Measurements from ENCODE around the gene TRIB2. TPM values are rescaled to one million over a fixed set of nuclear protein-coding genes. Genes with fewer than 3 reads are reported as not detected.

TRIB2 gene
- total and polyA plus RNA-seq, 4 donors: 6.7 to 27.8 (median 12.3) TPM

- H3K9me3 ChIP-seq (ENCODE audit: control insufficient read depth in 4 of 4, low read length in 3 of 4): no peaks in the 10 kb centered on the region
- DNase-seq (ENCODE audit: low spot score): no peak
- no peak overlapping the region for H3K9ac ChIP-seq (ENCODE audit: low read depth in 1 of 2, low read length in 2 of 2)
- peaks cover 5 to 38% (median 24%) of the 10 kb centered on the region in 4 donors for H3K4me1 ChIP-seq (ENCODE audit: control insufficient read depth in 4 of 4, insufficient read depth in 4 of 4, low read length in 3 of 4)
- WGBS: 90% methylated on average over 7 of the region's 7 CpGs
- no peak overlapping the region for H3K4me3 ChIP-seq (ENCODE audit: low read depth in 1 of 3, low read length in 3 of 3)
- H3K36me3 ChIP-seq (ENCODE audit: control insufficient read depth in 4 of 4, insufficient read depth in 3 of 4, low read depth in 1 of 4, low read length in 3 of 4): no peaks in the 10 kb centered on the region
- H3K27me3 ChIP-seq (ENCODE audit: control insufficient read depth in 4 of 4, insufficient read depth in 4 of 4, low read length in 3 of 4): no peaks in the 10 kb centered on the region
- TF ChIP-seq JUND (IDR thresholded peaks at IDR 0.05): no peak
- TF ChIP-seq, protein P1, sequence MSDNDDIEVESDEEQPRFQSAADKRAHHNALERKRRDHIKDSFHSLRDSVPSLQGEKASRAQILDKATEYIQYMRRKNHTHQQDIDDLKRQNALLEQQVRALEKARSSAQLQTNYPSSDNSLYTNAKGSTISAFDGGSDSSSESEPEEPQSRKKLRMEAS (IDR thresholded peaks at IDR 0.05): no peak
- no peak for TF ChIP-seq NR2F2 (IDR thresholded peaks at IDR 0.05)
- TF ChIP-seq, protein P2, sequence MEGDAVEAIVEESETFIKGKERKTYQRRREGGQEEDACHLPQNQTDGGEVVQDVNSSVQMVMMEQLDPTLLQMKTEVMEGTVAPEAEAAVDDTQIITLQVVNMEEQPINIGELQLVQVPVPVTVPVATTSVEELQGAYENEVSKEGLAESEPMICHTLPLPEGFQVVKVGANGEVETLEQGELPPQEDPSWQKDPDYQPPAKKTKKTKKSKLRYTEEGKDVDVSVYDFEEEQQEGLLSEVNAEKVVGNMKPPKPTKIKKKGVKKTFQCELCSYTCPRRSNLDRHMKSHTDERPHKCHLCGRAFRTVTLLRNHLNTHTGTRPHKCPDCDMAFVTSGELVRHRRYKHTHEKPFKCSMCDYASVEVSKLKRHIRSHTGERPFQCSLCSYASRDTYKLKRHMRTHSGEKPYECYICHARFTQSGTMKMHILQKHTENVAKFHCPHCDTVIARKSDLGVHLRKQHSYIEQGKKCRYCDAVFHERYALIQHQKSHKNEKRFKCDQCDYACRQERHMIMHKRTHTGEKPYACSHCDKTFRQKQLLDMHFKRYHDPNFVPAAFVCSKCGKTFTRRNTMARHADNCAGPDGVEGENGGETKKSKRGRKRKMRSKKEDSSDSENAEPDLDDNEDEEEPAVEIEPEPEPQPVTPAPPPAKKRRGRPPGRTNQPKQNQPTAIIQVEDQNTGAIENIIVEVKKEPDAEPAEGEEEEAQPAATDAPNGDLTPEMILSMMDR (IDR thresholded peaks at IDR 0.05; ENCODE audit: low read depth, low read length, missing input control): no peak
- no peak for TF ChIP-seq RXRA (IDR thresholded peaks at IDR 0.05)
- TF ChIP-seq RAD21 (IDR thresholded peaks at IDR 0.05): no peak
- TF ChIP-seq HNF4A (conservative IDR thresholded peaks at IDR 0.05): no peak
- H3K27ac ChIP-seq (ENCODE audit: low read depth in 1 of 2, low read length in 2 of 2): no peak overlapping the region
These were observed 5.9 kb downstream of the TRIB2 start for GRCh38 chr2:12722447-12723316.

DNA sequence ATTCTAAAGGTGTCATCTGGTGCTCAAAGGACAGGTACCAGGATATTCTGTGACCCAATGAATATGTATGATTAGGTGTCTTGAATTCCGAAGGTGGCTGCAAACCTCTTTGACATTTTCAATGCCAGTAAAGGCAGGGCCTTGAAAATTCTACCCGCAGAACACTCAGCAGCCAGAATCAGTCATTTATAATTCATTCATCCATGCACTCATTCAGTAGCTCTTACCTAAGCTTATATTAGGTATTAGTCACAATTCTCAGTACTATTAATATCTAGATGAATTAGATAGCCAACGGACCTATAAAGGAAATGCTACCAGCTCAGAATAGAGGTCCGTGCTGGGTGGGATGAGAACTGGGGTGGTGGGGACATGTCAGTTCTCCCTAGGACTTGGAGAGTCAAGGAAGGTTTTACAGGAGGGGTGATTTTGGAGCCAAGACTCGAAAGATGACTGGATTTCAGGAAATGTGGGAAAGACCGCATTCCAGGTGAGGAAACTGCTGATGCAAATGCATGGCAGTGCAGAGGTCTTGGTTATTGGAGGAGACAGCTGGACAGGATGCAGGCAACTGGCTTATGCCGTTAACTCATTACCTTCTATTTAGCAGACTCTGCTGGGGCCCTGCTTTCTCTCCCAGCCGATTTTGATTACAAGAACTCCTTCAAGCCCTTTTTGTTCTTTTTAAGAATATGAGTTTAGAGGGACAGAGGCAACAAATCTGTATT lies 7.2 kb downstream of the TRIB2 start:
- no peak overlapping the region for H3K4me3 ChIP-seq (ENCODE audit: low read depth in 1 of 3, low read length in 3 of 3)
- no peaks in the 10 kb centered on the region for H3K9me3 ChIP-seq (ENCODE audit: control insufficient read depth in 4 of 4, low read length in 3 of 4)
- no peak overlapping the region for H3K9ac ChIP-seq (ENCODE audit: low read depth in 1 of 2, low read length in 2 of 2)
- H3K27me3 ChIP-seq (ENCODE audit: control insufficient read depth in 4 of 4, insufficient read depth in 4 of 4, low read length in 3 of 4): no peaks in the 10 kb centered on the region
- H3K36me3 ChIP-seq (ENCODE audit: control insufficient read depth in 4 of 4, insufficient read depth in 3 of 4, low read depth in 1 of 4, low read length in 3 of 4): no peaks in the 10 kb centered on the region
- 86% methylated on average over 8 of the region's 8 CpGs for WGBS
- peaks cover 4 to 37% (median 23%) of the 10 kb centered on the region in 4 donors for H3K4me1 ChIP-seq (ENCODE audit: control insufficient read depth in 4 of 4, insufficient read depth in 4 of 4, low read length in 3 of 4)
- TF ChIP-seq, protein P3, sequence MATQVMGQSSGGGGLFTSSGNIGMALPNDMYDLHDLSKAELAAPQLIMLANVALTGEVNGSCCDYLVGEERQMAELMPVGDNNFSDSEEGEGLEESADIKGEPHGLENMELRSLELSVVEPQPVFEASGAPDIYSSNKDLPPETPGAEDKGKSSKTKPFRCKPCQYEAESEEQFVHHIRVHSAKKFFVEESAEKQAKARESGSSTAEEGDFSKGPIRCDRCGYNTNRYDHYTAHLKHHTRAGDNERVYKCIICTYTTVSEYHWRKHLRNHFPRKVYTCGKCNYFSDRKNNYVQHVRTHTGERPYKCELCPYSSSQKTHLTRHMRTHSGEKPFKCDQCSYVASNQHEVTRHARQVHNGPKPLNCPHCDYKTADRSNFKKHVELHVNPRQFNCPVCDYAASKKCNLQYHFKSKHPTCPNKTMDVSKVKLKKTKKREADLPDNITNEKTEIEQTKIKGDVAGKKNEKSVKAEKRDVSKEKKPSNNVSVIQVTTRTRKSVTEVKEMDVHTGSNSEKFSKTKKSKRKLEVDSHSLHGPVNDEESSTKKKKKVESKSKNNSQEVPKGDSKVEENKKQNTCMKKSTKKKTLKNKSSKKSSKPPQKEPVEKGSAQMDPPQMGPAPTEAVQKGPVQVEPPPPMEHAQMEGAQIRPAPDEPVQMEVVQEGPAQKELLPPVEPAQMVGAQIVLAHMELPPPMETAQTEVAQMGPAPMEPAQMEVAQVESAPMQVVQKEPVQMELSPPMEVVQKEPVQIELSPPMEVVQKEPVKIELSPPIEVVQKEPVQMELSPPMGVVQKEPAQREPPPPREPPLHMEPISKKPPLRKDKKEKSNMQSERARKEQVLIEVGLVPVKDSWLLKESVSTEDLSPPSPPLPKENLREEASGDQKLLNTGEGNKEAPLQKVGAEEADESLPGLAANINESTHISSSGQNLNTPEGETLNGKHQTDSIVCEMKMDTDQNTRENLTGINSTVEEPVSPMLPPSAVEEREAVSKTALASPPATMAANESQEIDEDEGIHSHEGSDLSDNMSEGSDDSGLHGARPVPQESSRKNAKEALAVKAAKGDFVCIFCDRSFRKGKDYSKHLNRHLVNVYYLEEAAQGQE (IDR thresholded peaks at IDR 0.05): no peak
- TF ChIP-seq SP1 (IDR thresholded peaks at IDR 0.05) (no peak), TAF1 (conservative IDR thresholded peaks at IDR 0.05) (no peak), JUND (IDR thresholded peaks at IDR 0.05) (no peak), GABPA (IDR thresholded peaks at IDR 0.05 in 1 of 2, conservative IDR thresholded peaks at IDR 0.05 in 1 of 2) (no peak)
- TF ChIP-seq, protein P2 (IDR thresholded peaks at IDR 0.05; ENCODE audit: low read depth, low read length, missing input control): no peak
- TF ChIP-seq, protein P4, sequence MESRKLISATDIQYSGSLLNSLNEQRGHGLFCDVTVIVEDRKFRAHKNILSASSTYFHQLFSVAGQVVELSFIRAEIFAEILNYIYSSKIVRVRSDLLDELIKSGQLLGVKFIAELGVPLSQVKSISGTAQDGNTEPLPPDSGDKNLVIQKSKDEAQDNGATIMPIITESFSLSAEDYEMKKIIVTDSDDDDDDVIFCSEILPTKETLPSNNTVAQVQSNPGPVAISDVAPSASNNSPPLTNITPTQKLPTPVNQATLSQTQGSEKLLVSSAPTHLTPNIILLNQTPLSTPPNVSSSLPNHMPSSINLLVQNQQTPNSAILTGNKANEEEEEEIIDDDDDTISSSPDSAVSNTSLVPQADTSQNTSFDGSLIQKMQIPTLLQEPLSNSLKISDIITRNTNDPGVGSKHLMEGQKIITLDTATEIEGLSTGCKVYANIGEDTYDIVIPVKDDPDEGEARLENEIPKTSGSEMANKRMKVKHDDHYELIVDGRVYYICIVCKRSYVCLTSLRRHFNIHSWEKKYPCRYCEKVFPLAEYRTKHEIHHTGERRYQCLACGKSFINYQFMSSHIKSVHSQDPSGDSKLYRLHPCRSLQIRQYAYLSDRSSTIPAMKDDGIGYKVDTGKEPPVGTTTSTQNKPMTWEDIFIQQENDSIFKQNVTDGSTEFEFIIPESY (IDR thresholded peaks at IDR 0.05): no peak
- DNase-seq (ENCODE audit: low spot score): no peak
- no peak overlapping the region for H3K27ac ChIP-seq (ENCODE audit: low read depth in 1 of 2, low read length in 2 of 2)

Data from liver (tissue), 9 donors.